HL-60 (cell line): ENCODE data around the gene EME2.

Experiments
- POLR2AphosphoS5 ChIP-seq: IDR thresholded peaks from 2 replicates; pipeline ENCODE4 v1.6.1; 2012; ENCODE audit warnings: low read depth
- SPI1 ChIP-seq: IDR thresholded peaks from 2 replicates; pipeline ENCODE4 v1.6.1; 2012; ENCODE audit warnings: low read depth, mild to moderate bottlenecking, borderline replicate concordance
- TF ChIP-seq, protein P1 (sequence below): IDR thresholded peaks from one replicate; pipeline ENCODE4 v1.5.1; 2011; ENCODE audit warnings: low read length, control low read depth, inconsistent platforms; ENCODE audit not compliant: insufficient read depth

DNA sequence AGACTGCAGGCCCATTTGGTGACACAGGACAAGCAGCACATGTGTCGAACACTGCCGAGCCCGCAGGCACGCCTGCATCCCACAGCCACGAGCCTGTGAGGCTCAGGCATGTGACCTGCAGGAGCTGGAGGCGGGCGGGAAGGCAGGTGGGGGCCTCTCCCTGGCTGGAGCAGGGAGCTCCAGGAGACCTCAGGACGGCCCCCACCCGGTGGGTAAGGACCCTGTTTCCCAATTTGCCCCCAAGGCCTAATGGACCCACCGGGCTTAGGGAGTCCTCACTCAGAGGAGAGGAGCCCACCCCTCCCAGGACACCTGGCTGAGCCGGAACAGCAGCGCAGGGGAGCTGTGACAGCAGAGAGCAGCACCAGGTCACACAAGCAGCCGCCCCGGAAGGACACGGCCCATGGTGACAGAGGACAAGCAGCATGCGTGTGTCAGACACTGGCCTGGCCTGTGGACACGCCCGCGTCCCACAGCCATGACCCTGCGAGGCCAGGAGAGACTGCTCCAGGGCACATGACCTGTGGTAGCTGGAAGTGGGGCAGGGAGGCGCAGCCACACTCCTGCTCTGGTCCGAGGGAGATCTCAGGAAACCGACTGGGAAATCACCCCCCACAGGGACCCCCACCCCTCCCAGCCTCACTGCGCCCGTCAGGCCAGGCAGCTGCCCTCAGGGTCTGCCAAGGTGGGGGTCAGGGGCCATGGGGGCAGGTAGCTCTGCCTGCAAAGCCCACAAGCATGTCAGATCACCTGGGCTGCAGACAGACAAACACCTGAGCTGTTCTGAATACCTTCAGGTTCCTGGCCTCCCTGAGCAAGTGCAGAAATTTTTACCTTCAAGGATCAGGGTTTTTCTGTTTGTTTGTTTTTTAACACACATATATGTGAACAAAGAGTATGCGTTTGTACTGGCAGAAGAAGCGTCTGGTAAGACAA lies 7.4 kb downstream of the EME2 start:
- TF ChIP-seq, protein P1, sequence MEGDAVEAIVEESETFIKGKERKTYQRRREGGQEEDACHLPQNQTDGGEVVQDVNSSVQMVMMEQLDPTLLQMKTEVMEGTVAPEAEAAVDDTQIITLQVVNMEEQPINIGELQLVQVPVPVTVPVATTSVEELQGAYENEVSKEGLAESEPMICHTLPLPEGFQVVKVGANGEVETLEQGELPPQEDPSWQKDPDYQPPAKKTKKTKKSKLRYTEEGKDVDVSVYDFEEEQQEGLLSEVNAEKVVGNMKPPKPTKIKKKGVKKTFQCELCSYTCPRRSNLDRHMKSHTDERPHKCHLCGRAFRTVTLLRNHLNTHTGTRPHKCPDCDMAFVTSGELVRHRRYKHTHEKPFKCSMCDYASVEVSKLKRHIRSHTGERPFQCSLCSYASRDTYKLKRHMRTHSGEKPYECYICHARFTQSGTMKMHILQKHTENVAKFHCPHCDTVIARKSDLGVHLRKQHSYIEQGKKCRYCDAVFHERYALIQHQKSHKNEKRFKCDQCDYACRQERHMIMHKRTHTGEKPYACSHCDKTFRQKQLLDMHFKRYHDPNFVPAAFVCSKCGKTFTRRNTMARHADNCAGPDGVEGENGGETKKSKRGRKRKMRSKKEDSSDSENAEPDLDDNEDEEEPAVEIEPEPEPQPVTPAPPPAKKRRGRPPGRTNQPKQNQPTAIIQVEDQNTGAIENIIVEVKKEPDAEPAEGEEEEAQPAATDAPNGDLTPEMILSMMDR = no peak
- TF ChIP-seq POLR2AphosphoS5 (peak; percentile 67; the same call in 1 of the 2 replicates), SPI1 (no peak)
